ENCODE measurements around the gene TXK. TPM values are rescaled to one million over a fixed set of nuclear protein-coding genes. Genes with fewer than 3 reads are reported as not detected.

Gene TXK
- total and polyA plus RNA-seq, 2 experiments from 2014 or later: 0.14 to 0.40 TPM

- Mint-ChIP-seq H3K4me1 (peaks cover 31% of the 10 kb centered on the region), H3K27me3 (ENCODE audit: insufficient read depth, low read depth, poor library complexity) (no peaks in the 10 kb centered on the region), H3K9me3 (no peaks in the 10 kb centered on the region), H3K36me3 (ENCODE audit: low read depth) (peaks cover 10% of the 10 kb centered on the region), H3K4me3 (no peak overlapping the region), H3K27ac (no peak overlapping the region)
- Histone ChIP-seq H3K4me3 (no peak overlapping the region), H2AFZ (no peak overlapping the region), H3K4me1 (ENCODE audit: insufficient read depth) (peaks cover 23% of the 10 kb centered on the region), H3K27me3 (ENCODE audit: insufficient read depth) (no peaks in the 10 kb centered on the region), H4K20me1 (replicated peaks; ENCODE audit: insufficient read depth) (no peaks in the 10 kb centered on the region), H3F3A (replicated peaks; ENCODE audit: low read depth) (no peaks in the 10 kb centered on the region), H3K9me2 (ENCODE audit: insufficient read depth) (no peaks in the 10 kb centered on the region), H3K36me3 (ENCODE audit: insufficient read depth) (no peaks in the 10 kb centered on the region), H3K4me2 (no peak overlapping the region), H3K27ac (ENCODE audit: low read depth) (no peak overlapping the region), H3K79me2 (replicated peaks; ENCODE audit: insufficient read depth) (no peaks in the 10 kb centered on the region)
- ATAC-seq (no peak), DNase-seq (ENCODE audit: low spot score) (no peak)
- no peak for TF ChIP-seq NANOG (IDR thresholded peaks at IDR 0.05; ENCODE audit: borderline replicate concordance)
- TF ChIP-seq ZNF462 (CRISPR knock-in tag; IDR thresholded peaks at IDR 0.05): no peak
- no peak for TF ChIP-seq REST (IDR thresholded peaks at IDR 0.05; ENCODE audit: unreplicated experiment)
- TF ChIP-seq POLR2AphosphoS5 (IDR thresholded peaks at IDR 0.05; ENCODE audit: low read depth): no peak
- TF ChIP-seq CREB1 (CRISPR knock-in tag; IDR thresholded peaks at IDR 0.05; ENCODE audit: low read depth): no peak
- no peak for TF ChIP-seq ZNF114 (CRISPR knock-in tag; IDR thresholded peaks at IDR 0.05)
- no peak for TF ChIP-seq ETS1 (IDR thresholded peaks at IDR 0.05)
- TF ChIP-seq EZH2 (IDR thresholded peaks at IDR 0.05; ENCODE audit: low read depth, unreplicated experiment): no peak
- TF ChIP-seq EZH2phosphoT487 (IDR thresholded peaks at IDR 0.05; ENCODE audit: unreplicated experiment): no peak
These were observed 109.0 kb downstream of the TXK start for GRCh38 chr4:48025005-48025404.

Measured in GM23338 (cell line).